ENCODE measurements around the gene USP4. TPM values are rescaled to one million over a fixed set of nuclear protein-coding genes. Genes with fewer than 3 reads are reported as not detected.

The USP4 gene
- total RNA-seq, 1 donor from 2014 or later, result 45.2 TPM

DNA sequence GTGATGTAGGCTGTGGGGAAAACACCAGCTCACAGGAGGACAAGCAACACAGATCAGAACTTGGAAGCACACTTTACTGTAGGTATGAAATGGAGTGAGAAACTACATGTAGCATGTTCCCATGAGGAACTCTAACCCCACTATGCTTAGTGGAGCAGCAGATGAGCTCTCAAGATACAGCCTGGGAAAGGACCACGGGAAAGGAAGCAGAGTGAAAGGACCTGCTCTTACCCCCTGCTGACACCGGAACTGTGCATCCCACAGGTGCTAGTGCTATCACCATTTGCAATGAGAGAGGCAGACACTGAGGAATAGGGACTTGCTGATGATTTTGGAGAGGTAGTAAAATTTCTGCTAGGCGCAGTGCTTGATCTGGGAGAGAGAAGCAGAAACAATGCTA, 28.6 kb downstream of the USP4 start:
- intact Hi-C loops (cut with DNase I), result no loop called here
- no peak overlapping the region for H3K27ac ChIP-seq
- no peak overlapping the region for H3K4me3 ChIP-seq
- peaks cover 0 to 48% of the 10 kb centered on the region in 2 donors for H3K36me3 ChIP-seq
- no peak for DNase-seq (ENCODE audit: extremely low spot score in 2 of 2)
- H3K27me3 ChIP-seq, result no peaks in the 10 kb centered on the region
- no peak for TF ChIP-seq POLR2A (IDR thresholded peaks at IDR 0.05)
- no peak for TF ChIP-seq POLR2AphosphoS5 (IDR thresholded peaks at IDR 0.05; ENCODE audit: insufficient read depth in 1 of 2, low read depth in 1 of 2)
- TF ChIP-seq, protein P1, sequence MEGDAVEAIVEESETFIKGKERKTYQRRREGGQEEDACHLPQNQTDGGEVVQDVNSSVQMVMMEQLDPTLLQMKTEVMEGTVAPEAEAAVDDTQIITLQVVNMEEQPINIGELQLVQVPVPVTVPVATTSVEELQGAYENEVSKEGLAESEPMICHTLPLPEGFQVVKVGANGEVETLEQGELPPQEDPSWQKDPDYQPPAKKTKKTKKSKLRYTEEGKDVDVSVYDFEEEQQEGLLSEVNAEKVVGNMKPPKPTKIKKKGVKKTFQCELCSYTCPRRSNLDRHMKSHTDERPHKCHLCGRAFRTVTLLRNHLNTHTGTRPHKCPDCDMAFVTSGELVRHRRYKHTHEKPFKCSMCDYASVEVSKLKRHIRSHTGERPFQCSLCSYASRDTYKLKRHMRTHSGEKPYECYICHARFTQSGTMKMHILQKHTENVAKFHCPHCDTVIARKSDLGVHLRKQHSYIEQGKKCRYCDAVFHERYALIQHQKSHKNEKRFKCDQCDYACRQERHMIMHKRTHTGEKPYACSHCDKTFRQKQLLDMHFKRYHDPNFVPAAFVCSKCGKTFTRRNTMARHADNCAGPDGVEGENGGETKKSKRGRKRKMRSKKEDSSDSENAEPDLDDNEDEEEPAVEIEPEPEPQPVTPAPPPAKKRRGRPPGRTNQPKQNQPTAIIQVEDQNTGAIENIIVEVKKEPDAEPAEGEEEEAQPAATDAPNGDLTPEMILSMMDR (IDR thresholded peaks at IDR 0.05), result no peak
- H3K4me1 ChIP-seq, result no peaks in the 10 kb centered on the region
- H3K9me3 ChIP-seq, result no peaks in the 10 kb centered on the region

DNA sequence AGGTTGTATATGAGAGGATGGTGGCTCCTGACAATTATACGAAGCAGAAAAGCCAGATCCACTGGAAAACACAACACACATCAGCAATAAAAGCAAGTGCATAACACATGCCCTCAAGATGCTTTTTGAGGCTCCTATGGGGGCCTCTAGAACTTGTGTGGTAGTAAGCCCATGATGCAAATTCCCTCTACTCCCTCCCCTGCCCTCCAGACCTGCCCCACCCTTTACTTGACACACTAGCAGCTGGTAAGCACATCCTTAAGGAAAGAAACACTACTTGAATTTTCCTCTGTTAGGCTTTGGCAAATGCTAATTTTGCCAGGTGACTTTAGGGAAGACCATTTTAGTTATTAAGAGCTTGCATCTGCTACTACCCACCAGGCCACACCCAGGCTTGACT, 29.2 kb downstream of the USP4 start:
- no peak for DNase-seq (ENCODE audit: extremely low spot score in 2 of 2)
- H3K27me3 ChIP-seq, result no peaks in the 10 kb centered on the region
- no peak for TF ChIP-seq POLR2A (IDR thresholded peaks at IDR 0.05)
- no peak for TF ChIP-seq POLR2AphosphoS5 (IDR thresholded peaks at IDR 0.05; ENCODE audit: insufficient read depth in 1 of 2, low read depth in 1 of 2)
- TF ChIP-seq, protein P1 (IDR thresholded peaks at IDR 0.05), result no peak
- no peak overlapping the region for H3K4me3 ChIP-seq
- H3K4me1 ChIP-seq, result no peaks in the 10 kb centered on the region
- H3K27ac ChIP-seq, result no peak overlapping the region
- peaks cover 0 to 51% of the 10 kb centered on the region in 2 donors for H3K36me3 ChIP-seq
- H3K9me3 ChIP-seq, result no peaks in the 10 kb centered on the region
- intact Hi-C loops (cut with DNase I), result no loop called here

DNA sequence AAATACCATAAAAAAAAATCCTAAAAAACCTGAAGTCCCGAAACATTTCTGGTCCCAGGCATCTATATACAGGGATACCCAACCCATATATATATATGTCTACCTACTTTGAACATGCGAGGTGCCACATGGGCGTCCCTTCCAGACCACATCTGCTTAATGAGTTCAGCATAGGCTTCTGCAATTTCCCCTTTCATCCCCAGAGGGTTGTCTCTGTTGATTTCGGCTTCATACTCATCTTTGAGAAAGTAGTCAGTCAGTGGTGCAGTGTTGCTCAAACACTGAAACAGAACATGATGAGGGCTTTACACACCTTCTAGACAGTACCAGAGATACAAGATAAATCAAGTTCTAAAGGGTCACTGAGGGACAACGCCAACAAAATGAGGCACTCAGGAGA, 34.2 kb downstream of the USP4 start:
- Histone ChIP-seq H3K27me3 (no peaks in the 10 kb centered on the region), H3K4me3 (no peak overlapping the region), H3K36me3 (peaks cover 0 to 80% of the 10 kb centered on the region in 2 donors), H3K27ac (no peak overlapping the region), H3K4me1 (no peaks in the 10 kb centered on the region), H3K9me3 (no peaks in the 10 kb centered on the region)
- intact Hi-C loops (cut with DNase I), result no loop called here
- DNase-seq (ENCODE audit: extremely low spot score in 2 of 2), result no peak
- no peak for TF ChIP-seq POLR2A (IDR thresholded peaks at IDR 0.05)
- no peak for TF ChIP-seq POLR2AphosphoS5 (IDR thresholded peaks at IDR 0.05; ENCODE audit: insufficient read depth in 1 of 2, low read depth in 1 of 2)
- TF ChIP-seq, protein P1 (IDR thresholded peaks at IDR 0.05), result no peak

DNA sequence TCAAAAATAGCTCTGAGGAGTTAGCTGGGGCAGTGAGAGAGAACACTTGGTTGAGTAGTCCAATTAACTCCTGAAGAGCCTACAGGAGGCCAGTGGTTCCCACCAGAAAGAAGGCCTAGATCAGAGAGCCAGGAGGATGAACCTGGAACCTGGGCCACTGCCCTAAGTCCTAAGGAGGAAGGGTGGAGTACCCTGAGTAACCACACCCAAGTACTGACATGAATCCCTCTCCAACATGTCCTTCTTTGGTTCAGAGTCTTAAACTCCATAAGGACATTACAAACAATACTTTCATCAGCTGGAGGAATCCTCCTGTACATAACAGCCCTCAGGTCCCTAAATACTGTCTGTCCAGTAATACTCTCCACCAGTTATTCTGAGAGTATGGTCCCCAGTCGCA, 37.2 kb downstream of the USP4 start:
- Histone ChIP-seq H3K9me3 (no peaks in the 10 kb centered on the region), H3K27me3 (no peaks in the 10 kb centered on the region), H3K27ac (no peak overlapping the region), H3K36me3 (peaks cover 1 to 90% of the 10 kb centered on the region in 2 donors), H3K4me3 (no peak overlapping the region), H3K4me1 (peaks cover 5% of the 10 kb centered on the region)
- TF ChIP-seq, protein P1 (IDR thresholded peaks at IDR 0.05), result no peak
- TF ChIP-seq POLR2AphosphoS5 (IDR thresholded peaks at IDR 0.05; ENCODE audit: insufficient read depth in 1 of 2, low read depth in 1 of 2), result no peak
- TF ChIP-seq POLR2A (IDR thresholded peaks at IDR 0.05), result no peak
- no peak for DNase-seq (ENCODE audit: extremely low spot score in 2 of 2)
- intact Hi-C loops (cut with DNase I), result no loop called here

DNA sequence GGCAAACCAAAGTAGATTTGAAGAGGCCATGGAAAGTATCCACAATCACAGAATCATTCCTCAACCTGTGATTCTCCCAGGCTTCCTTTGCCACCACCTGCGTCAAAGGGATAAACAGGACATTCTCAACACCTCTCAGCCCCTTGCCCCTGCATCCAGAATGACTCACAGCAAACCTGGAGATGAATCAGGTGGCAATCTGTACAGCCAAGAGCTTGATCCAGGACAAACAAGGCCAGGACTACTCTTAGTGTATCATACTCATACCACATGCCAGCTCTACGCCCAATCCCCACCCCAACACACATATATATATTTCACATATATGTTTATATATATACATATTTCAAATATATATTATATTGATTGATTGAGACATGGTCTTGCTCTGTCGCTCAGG, 39.3 kb downstream of the USP4 start:
- H3K27ac ChIP-seq, result no peak overlapping the region
- no peak for DNase-seq (ENCODE audit: extremely low spot score in 2 of 2)
- intact Hi-C loops (cut with DNase I), result no loop called here
- H3K4me1 ChIP-seq, result peaks cover 17% of the 10 kb centered on the region
- no peak overlapping the region for H3K4me3 ChIP-seq
- H3K9me3 ChIP-seq, result no peaks in the 10 kb centered on the region
- peaks cover 4 to 80% of the 10 kb centered on the region in 2 donors for H3K36me3 ChIP-seq
- no peaks in the 10 kb centered on the region for H3K27me3 ChIP-seq
- TF ChIP-seq, protein P1 (IDR thresholded peaks at IDR 0.05), result no peak
- TF ChIP-seq POLR2A (IDR thresholded peaks at IDR 0.05) (no peak), POLR2AphosphoS5 (IDR thresholded peaks at IDR 0.05; ENCODE audit: insufficient read depth in 1 of 2, low read depth in 1 of 2) (no peak)

All from vagina (tissue), 2 donors.